HCT116 (cell line): ENCODE data around the gene LRRN1. TPM values are rescaled to one million over a fixed set of nuclear protein-coding genes. Genes with fewer than 3 reads are reported as not detected.

Experiments
- ATAC-seq: fragments of 200-7000 bp; cut with Tn5 transposase; 2 replicates; pipeline ENCODE4 v1.9.1; 2020; ENCODE audit warnings: mild to moderate bottlenecking, moderate library complexity
- BruUV-seq: library from RNA; stranded (reverse); fragments of 400-500 nt; replicated peaks from 2 replicates; lab custom pipeline; 2021; lab: Mats Ljungman, UMichigan
- CTCF ChIA-PET: fragments of 300-600 bp; sonication (Branson Sonifier 250); formaldehyde crosslinking; loops from one replicate; lab custom pipeline; 2021; ENCODE audit warnings: antibody characterized with exemption; lab: Charles Lee
- POLR2A ChIA-PET: fragments of 300-600, 350-600 bp; sonication (Branson Sonifier 250); formaldehyde crosslinking; loops from one replicate; lab custom pipeline; 2021; ENCODE audit warnings: antibody characterized with exemption; lab: Charles Lee
- RAD21 ChIA-PET, 2 experiments: fragments of 300-600 bp; sonication (Branson Sonifier 250); formaldehyde crosslinking; loops; one replicate each; lab custom pipeline; 2023; ENCODE audit warnings: low total read pairs in 2 of 2; ENCODE audit not compliant: uncharacterized antibody in 2 of 2, unreplicated experiment in 2 of 2, low non-redundant PET in 1 of 2; lab: Charles Lee
- DNase-seq: peaks from one replicate; pipeline ENCODE4 v3.0.0-alpha.2; 2010; ENCODE audit warnings: low read depth, low spot score
- H2AFZ ChIP-seq: fragments of 200-600 bp; shearing (Covaris generic), sonication (generic); 2 replicates; pipeline ENCODE4 v1.6.1; 2017; ENCODE audit warnings: low read depth, mixed run types, mixed read lengths, antibody characterized with exemption, low read length; ENCODE audit not compliant: poor library complexity, severe bottlenecking
- H3K27ac ChIP-seq: 2 replicates; pipeline ENCODE4 v1.5.1; 2012; ENCODE audit warnings: low read depth, low read length
- H3K27me3 ChIP-seq: fragments of 200-600 bp; sonication (generic); 2 replicates; pipeline ENCODE4 v1.6.1; 2016; ENCODE audit warnings: mixed run types, low read length, mixed read lengths; ENCODE audit not compliant: insufficient read depth
- H3K36me3 ChIP-seq, 2 experiments: fragments of 200-500 bp in 1 of 2; fragments of 200-600 bp in 1 of 2; sonication (Bioruptor generic) in 1 of 2; sonication (generic) in 1 of 2; 2 replicates each; pipeline versions ENCODE4 v1.5.1 to v1.6.1; 2014 to 2016; ENCODE audit warnings: low read length in 2 of 2, inconsistent platforms in 1 of 2, mixed read lengths in 1 of 2, mixed run types in 1 of 2; ENCODE audit not compliant: insufficient read depth in 2 of 2, control insufficient read depth in 1 of 2
- H3K4me1 ChIP-seq, 2 experiments: fragments of 200-600 bp in 1 of 2; sonication (generic) in 1 of 2; 2 replicates each; pipeline versions ENCODE4 v1.5.1 to v1.6.1; 2012 to 2017; ENCODE audit warnings: low read length in 2 of 2, inconsistent platforms in 1 of 2, mild to moderate bottlenecking in 1 of 2, mixed read lengths in 1 of 2, mixed run types in 1 of 2, moderate library complexity in 1 of 2; ENCODE audit not compliant: insufficient read depth in 2 of 2, control insufficient read depth in 1 of 2
- H3K4me2 ChIP-seq: fragments of 200-600 bp; sonication (generic); 2 replicates; pipeline ENCODE4 v1.6.1; 2017; ENCODE audit warnings: mixed run types, low read length, mixed read lengths
- H3K4me3 ChIP-seq, 2 experiments: fragments of 200-600 bp in 1 of 2; sonication (generic) in 1 of 2; replicated peaks in 1 of 2; 2 replicates each; pipeline ENCODE4 v1.5.1; 2011 to 2016; ENCODE audit warnings: low read length in 2 of 2, control low read depth in 1 of 2, low read depth in 1 of 2, mild to moderate bottlenecking in 1 of 2, mixed read lengths in 1 of 2, mixed run types in 1 of 2
- H3K79me2 ChIP-seq: fragments of 200-600 bp; sonication (generic); 2 replicates; pipeline ENCODE4 v1.6.1; 2017; ENCODE audit warnings: mild to moderate bottlenecking, mixed run types, low read length, moderate library complexity, mixed read lengths; ENCODE audit not compliant: insufficient read depth
- H3K9ac ChIP-seq: fragments of 200-600 bp; sonication (generic); 2 replicates; pipeline ENCODE4 v1.6.1; 2016; ENCODE audit warnings: low read length, mixed read lengths
- H3K9me2 ChIP-seq: fragments of 200-600 bp; sonication (generic), shearing (Covaris generic); 2 replicates; pipeline ENCODE4 v1.6.1; 2017; ENCODE audit warnings: mixed run types, mild to moderate bottlenecking, moderate library complexity; ENCODE audit not compliant: insufficient read depth
- H3K9me3 ChIP-seq, 2 experiments: fragments of 200-500 bp in 1 of 2; fragments of 200-600 bp in 1 of 2; sonication (Bioruptor generic) in 1 of 2; sonication (generic) in 1 of 2; 2 replicates each; pipeline ENCODE4 v1.6.1; 2014 to 2017; ENCODE audit warnings: low read length in 2 of 2, mixed read lengths in 2 of 2, inconsistent platforms in 1 of 2, low read depth in 1 of 2, mild to moderate bottlenecking in 1 of 2, mixed run types in 1 of 2, moderate library complexity in 1 of 2; ENCODE audit not compliant: control insufficient read depth in 1 of 2, insufficient read depth in 1 of 2
- H4K20me1 ChIP-seq: fragments of 200-600 bp; sonication (generic), shearing (Covaris generic); 2 replicates; pipeline ENCODE4 v1.6.1; 2017; ENCODE audit warnings: mixed run types, mild to moderate bottlenecking, moderate library complexity; ENCODE audit not compliant: insufficient read depth
- EZH2phosphoT487 ChIP-seq: fragments of 200-600 bp; IDR thresholded peaks from 2 replicates; pipeline ENCODE4 v1.6.1; 2018; ENCODE audit warnings: antibody characterized with exemption, borderline replicate concordance
- JUND ChIP-seq: IDR thresholded peaks from 2 replicates; pipeline ENCODE4 v1.6.1; 2012
- POLR2A ChIP-seq: IDR thresholded peaks from 2 replicates; pipeline ENCODE4 v1.7.0; 2011; ENCODE audit warnings: borderline replicate concordance; ENCODE audit not compliant: insufficient read depth, insufficient read length; ENCODE audit errors: extremely low read depth
- POLR2AphosphoS5 ChIP-seq: IDR thresholded peaks from 2 replicates; pipeline ENCODE4 v1.6.1; 2011; ENCODE audit warnings: mild to moderate bottlenecking, low read depth, low read length, moderate library complexity
- SP1 ChIP-seq: IDR thresholded peaks from 2 replicates; pipeline ENCODE4 v1.6.1; 2012; ENCODE audit warnings: low read depth
- SRF ChIP-seq: IDR thresholded peaks from 2 replicates; pipeline ENCODE4 v1.6.1; 2012; ENCODE audit warnings: low read depth
- YY1 ChIP-seq: IDR thresholded peaks from 2 replicates; pipeline ENCODE4 v1.6.1; 2011; ENCODE audit warnings: low read length, low read depth, moderate library complexity, mild to moderate bottlenecking; ENCODE audit not compliant: insufficient replicate concordance; ENCODE audit errors: extremely low read depth
- intact Hi-C: fragments of 100-400 bp; cut with micrococcal nuclease; formaldehyde crosslinking; loops from 2 replicates; pipeline ENCODE4 v1.10.0; 2022
- total RNA-seq: library from RNA; stranded (reverse); gene quantifications from one replicate; pipeline ENCODE4 v1.2.1, GENCODE V29; 2021; ENCODE audit not compliant: unreplicated experiment
- TF ChIP-seq, protein P1 (sequence below): IDR thresholded peaks from 2 replicates; pipeline ENCODE4 v1.6.1; 2011; ENCODE audit warnings: mild to moderate bottlenecking, low read length, moderate library complexity; ENCODE audit not compliant: insufficient replicate concordance; ENCODE audit errors: extremely low read depth
- TF ChIP-seq, protein P2 (sequence below), 3 experiments: fragments of 200-600 bp in 1 of 3; sonication (generic) in 1 of 3; IDR thresholded peaks in 2 of 3; conservative IDR thresholded peaks in 1 of 3; 2 replicates each; pipeline ENCODE4 v1.5.1; 2012 to 2017; ENCODE audit warnings: low read depth in 2 of 3, low read length in 2 of 3, antibody characterized with exemption in 1 of 3, borderline replicate concordance in 1 of 3, control low read depth in 1 of 3, mild to moderate bottlenecking in 1 of 3, mixed read lengths in 1 of 3, mixed run types in 1 of 3, moderate library complexity in 1 of 3; ENCODE audit not compliant: insufficient read depth in 1 of 3
- TF ChIP-seq, protein P3 (sequence below): IDR thresholded peaks from 2 replicates; pipeline ENCODE4 v1.6.1; 2012

LRRN1 gene
- total RNA-seq, 1 experiment from 2014 or later, result 0.10 TPM

DNA sequence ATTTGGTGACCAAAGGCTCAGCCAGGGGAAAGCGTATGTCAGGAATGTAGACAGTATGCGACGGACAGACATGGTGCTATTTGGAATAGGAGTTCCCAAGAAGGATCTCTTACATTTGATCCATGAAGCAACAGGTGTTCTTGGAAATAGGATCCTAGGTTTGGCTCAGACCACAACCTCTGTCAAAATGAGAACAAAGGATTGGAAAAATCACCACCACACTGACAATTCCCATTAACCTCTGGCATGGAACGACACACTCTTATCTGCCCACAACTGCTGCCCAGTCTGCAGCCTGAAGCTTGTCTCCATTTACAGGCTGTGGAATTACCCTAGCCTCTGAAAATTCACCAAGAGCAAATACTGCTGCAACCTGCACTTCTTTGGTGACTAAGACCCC lies 33.6 kb upstream of the LRRN1 start:
- ChIA-PET RAD21 (no interaction called here), POLR2A (no interaction called here)
- no peak overlapping the region for H3K27ac ChIP-seq
- H3K36me3 ChIP-seq, result no peaks in the 10 kb centered on the region
- H3K4me3 ChIP-seq, result no peak overlapping the region
- H4K20me1 ChIP-seq, result no peaks in the 10 kb centered on the region
- no peak overlapping the region for H3K9ac ChIP-seq
- H3K79me2 ChIP-seq, result no peaks in the 10 kb centered on the region
- no peak overlapping the region for H3K4me2 ChIP-seq
- no peak for TF ChIP-seq POLR2AphosphoS5
- TF ChIP-seq YY1, result no peak
- TF ChIP-seq, protein P1, sequence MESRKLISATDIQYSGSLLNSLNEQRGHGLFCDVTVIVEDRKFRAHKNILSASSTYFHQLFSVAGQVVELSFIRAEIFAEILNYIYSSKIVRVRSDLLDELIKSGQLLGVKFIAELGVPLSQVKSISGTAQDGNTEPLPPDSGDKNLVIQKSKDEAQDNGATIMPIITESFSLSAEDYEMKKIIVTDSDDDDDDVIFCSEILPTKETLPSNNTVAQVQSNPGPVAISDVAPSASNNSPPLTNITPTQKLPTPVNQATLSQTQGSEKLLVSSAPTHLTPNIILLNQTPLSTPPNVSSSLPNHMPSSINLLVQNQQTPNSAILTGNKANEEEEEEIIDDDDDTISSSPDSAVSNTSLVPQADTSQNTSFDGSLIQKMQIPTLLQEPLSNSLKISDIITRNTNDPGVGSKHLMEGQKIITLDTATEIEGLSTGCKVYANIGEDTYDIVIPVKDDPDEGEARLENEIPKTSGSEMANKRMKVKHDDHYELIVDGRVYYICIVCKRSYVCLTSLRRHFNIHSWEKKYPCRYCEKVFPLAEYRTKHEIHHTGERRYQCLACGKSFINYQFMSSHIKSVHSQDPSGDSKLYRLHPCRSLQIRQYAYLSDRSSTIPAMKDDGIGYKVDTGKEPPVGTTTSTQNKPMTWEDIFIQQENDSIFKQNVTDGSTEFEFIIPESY, result no peak
- no peak for TF ChIP-seq JUND
- TF ChIP-seq, protein P2, sequence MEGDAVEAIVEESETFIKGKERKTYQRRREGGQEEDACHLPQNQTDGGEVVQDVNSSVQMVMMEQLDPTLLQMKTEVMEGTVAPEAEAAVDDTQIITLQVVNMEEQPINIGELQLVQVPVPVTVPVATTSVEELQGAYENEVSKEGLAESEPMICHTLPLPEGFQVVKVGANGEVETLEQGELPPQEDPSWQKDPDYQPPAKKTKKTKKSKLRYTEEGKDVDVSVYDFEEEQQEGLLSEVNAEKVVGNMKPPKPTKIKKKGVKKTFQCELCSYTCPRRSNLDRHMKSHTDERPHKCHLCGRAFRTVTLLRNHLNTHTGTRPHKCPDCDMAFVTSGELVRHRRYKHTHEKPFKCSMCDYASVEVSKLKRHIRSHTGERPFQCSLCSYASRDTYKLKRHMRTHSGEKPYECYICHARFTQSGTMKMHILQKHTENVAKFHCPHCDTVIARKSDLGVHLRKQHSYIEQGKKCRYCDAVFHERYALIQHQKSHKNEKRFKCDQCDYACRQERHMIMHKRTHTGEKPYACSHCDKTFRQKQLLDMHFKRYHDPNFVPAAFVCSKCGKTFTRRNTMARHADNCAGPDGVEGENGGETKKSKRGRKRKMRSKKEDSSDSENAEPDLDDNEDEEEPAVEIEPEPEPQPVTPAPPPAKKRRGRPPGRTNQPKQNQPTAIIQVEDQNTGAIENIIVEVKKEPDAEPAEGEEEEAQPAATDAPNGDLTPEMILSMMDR (IDR thresholded peaks at IDR 0.05 in 2 of 3, conservative IDR thresholded peaks at IDR 0.05 in 1 of 3; ENCODE audit: borderline replicate concordance in 1 of 3, insufficient read depth in 1 of 3, low read depth in 2 of 3, low read length in 2 of 3), result no peak
- no peak for TF ChIP-seq POLR2A
- TF ChIP-seq SP1, result no peak
- TF ChIP-seq EZH2phosphoT487, result no peak
- TF ChIP-seq, protein P3, sequence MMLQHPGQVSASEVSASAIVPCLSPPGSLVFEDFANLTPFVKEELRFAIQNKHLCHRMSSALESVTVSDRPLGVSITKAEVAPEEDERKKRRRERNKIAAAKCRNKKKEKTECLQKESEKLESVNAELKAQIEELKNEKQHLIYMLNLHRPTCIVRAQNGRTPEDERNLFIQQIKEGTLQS, result no peak
- no peak for TF ChIP-seq SRF
- TF ChIP-seq, all 23 proteins: peak for 0
- ATAC-seq (no peak), DNase-seq (no peak)
- intact Hi-C loops, result no loop called here
- H3K9me2 ChIP-seq, result no peaks in the 10 kb centered on the region
- H3K9me3 ChIP-seq, result peaks cover 4 to 14% of the 10 kb centered on the region in 2 experiments; a peak in 2 of 4 replicates
- CTCF ChIA-PET, result no interaction called here
- H3K27me3 ChIP-seq, result no peaks in the 10 kb centered on the region
- no TSS peak for BruUV-seq
- H3K4me1 ChIP-seq, result no peaks in the 10 kb centered on the region
- H2AFZ ChIP-seq, result no peak overlapping the region
